ENCODE measurements around the gene ACTR1A.
A peak's percentile ranks its signal among the peaks of the same experiment; 100 is the strongest.

- peak; percentile 51 for TF ChIP-seq POLR2A (IDR thresholded peaks at IDR 0.05; ENCODE audit: extremely low read depth, insufficient read length)
- TF ChIP-seq, protein P1, sequence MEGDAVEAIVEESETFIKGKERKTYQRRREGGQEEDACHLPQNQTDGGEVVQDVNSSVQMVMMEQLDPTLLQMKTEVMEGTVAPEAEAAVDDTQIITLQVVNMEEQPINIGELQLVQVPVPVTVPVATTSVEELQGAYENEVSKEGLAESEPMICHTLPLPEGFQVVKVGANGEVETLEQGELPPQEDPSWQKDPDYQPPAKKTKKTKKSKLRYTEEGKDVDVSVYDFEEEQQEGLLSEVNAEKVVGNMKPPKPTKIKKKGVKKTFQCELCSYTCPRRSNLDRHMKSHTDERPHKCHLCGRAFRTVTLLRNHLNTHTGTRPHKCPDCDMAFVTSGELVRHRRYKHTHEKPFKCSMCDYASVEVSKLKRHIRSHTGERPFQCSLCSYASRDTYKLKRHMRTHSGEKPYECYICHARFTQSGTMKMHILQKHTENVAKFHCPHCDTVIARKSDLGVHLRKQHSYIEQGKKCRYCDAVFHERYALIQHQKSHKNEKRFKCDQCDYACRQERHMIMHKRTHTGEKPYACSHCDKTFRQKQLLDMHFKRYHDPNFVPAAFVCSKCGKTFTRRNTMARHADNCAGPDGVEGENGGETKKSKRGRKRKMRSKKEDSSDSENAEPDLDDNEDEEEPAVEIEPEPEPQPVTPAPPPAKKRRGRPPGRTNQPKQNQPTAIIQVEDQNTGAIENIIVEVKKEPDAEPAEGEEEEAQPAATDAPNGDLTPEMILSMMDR (IDR thresholded peaks at IDR 0.05; ENCODE audit: low read depth, low read length), result no peak
Observed at GRCh38 chr10:102449321-102450123, 53.0 kb downstream of the ACTR1A start.

Data from NB4 (cell line).